Measurements from ENCODE around the gene ZDHHC6.

ZDHHC6 gene

GRCh38 chr10:112429654-112430230 lies 17.0 kb downstream of the ZDHHC6 start:
- no peaks in the 10 kb centered on the region for H4K20me1 ChIP-seq (ENCODE audit: insufficient read depth, low read length, poor library complexity, severe bottlenecking)

GRCh38 chr10:112429147-112429546 lies 17.6 kb downstream of the ZDHHC6 start:
- Histone ChIP-seq H4K20me1 (ENCODE audit: insufficient read depth, low read length, poor library complexity, severe bottlenecking) (no peaks in the 10 kb centered on the region), H2AFZ (ENCODE audit: low read length) (no peak overlapping the region), H3K4me3 (ENCODE audit: low read length, poor library complexity, severe bottlenecking) (no peak overlapping the region), H3K9me3 (ENCODE audit: insufficient read depth, low read depth, low read length) (no peaks in the 10 kb centered on the region), H3K27me3 (ENCODE audit: insufficient read depth, low read length, poor library complexity, severe bottlenecking) (no peaks in the 10 kb centered on the region), H3K9ac (ENCODE audit: low read depth, low read length, poor library complexity, severe bottlenecking) (no peak overlapping the region), H3K4me2 (ENCODE audit: low read depth, low read length, poor library complexity, severe bottlenecking) (no peak overlapping the region), H3K36me3 (ENCODE audit: insufficient read depth, low read length) (peaks cover 52% of the 10 kb centered on the region), H3K79me2 (ENCODE audit: insufficient read depth, low read length) (no peaks in the 10 kb centered on the region), H3K9me2 (replicated peaks; ENCODE audit: low read depth, low read length) (no peaks in the 10 kb centered on the region), H3K4me1 (ENCODE audit: insufficient read depth, low read length, poor library complexity, severe bottlenecking) (no peaks in the 10 kb centered on the region), H3F3A (ENCODE audit: low read depth) (no peaks in the 10 kb centered on the region)
- no peak for TF ChIP-seq CTCF (conservative IDR thresholded peaks at IDR 0.05; ENCODE audit: low read length)
- no peak for TF ChIP-seq EZH2phosphoT487 (IDR thresholded peaks at IDR 0.05; ENCODE audit: borderline replicate concordance)

More at GRCh38 chr10:112429654-112430230, 17.0 kb downstream of the ZDHHC6 start:
- H3K9me3 ChIP-seq (ENCODE audit: insufficient read depth, low read depth, low read length) = no peaks in the 10 kb centered on the region
- no peak overlapping the region for H2AFZ ChIP-seq (ENCODE audit: low read length)
- no peaks in the 10 kb centered on the region for H3K79me2 ChIP-seq (ENCODE audit: insufficient read depth, low read length)
- no peaks in the 10 kb centered on the region for H3K27me3 ChIP-seq (ENCODE audit: insufficient read depth, low read length, poor library complexity, severe bottlenecking)
- H3K9me2 ChIP-seq (replicated peaks; ENCODE audit: low read depth, low read length) = no peaks in the 10 kb centered on the region
- H3K4me2 ChIP-seq (ENCODE audit: low read depth, low read length, poor library complexity, severe bottlenecking) = no peak overlapping the region
- no peak overlapping the region for H3K9ac ChIP-seq (ENCODE audit: low read depth, low read length, poor library complexity, severe bottlenecking)
- H3K4me3 ChIP-seq (ENCODE audit: low read length, poor library complexity, severe bottlenecking) = no peak overlapping the region
- H3K4me1 ChIP-seq (ENCODE audit: insufficient read depth, low read length, poor library complexity, severe bottlenecking) = no peaks in the 10 kb centered on the region
- TF ChIP-seq EZH2phosphoT487 (IDR thresholded peaks at IDR 0.05; ENCODE audit: borderline replicate concordance) (no peak), CTCF (conservative IDR thresholded peaks at IDR 0.05; ENCODE audit: low read length) (no peak)
- peaks cover 52% of the 10 kb centered on the region for H3K36me3 ChIP-seq (ENCODE audit: insufficient read depth, low read length)
- no peaks in the 10 kb centered on the region for H3F3A ChIP-seq (ENCODE audit: low read depth)

GRCh38 chr10:112426111-112426510 lies 20.6 kb downstream of the ZDHHC6 start:
- H3K27me3 ChIP-seq (ENCODE audit: insufficient read depth, low read length, poor library complexity, severe bottlenecking) = no peaks in the 10 kb centered on the region
- no peaks in the 10 kb centered on the region for H3K9me3 ChIP-seq (ENCODE audit: insufficient read depth, low read depth, low read length)
- H3F3A ChIP-seq (ENCODE audit: low read depth) = no peaks in the 10 kb centered on the region
- no peak overlapping the region for H3K4me2 ChIP-seq (ENCODE audit: low read depth, low read length, poor library complexity, severe bottlenecking)
- no peaks in the 10 kb centered on the region for H4K20me1 ChIP-seq (ENCODE audit: insufficient read depth, low read length, poor library complexity, severe bottlenecking)
- no peaks in the 10 kb centered on the region for H3K9me2 ChIP-seq (replicated peaks; ENCODE audit: low read depth, low read length)
- H2AFZ ChIP-seq (ENCODE audit: low read length) = no peak overlapping the region
- no peak overlapping the region for H3K4me3 ChIP-seq (ENCODE audit: low read length, poor library complexity, severe bottlenecking)
- H3K9ac ChIP-seq (ENCODE audit: low read depth, low read length, poor library complexity, severe bottlenecking) = no peak overlapping the region
- H3K36me3 ChIP-seq (ENCODE audit: insufficient read depth, low read length) = peaks cover 37% of the 10 kb centered on the region
- H3K4me1 ChIP-seq (ENCODE audit: insufficient read depth, low read length, poor library complexity, severe bottlenecking) = no peaks in the 10 kb centered on the region
- TF ChIP-seq CTCF (conservative IDR thresholded peaks at IDR 0.05; ENCODE audit: low read length) = no peak
- no peak for TF ChIP-seq EZH2phosphoT487 (IDR thresholded peaks at IDR 0.05; ENCODE audit: borderline replicate concordance)
- H3K79me2 ChIP-seq (ENCODE audit: insufficient read depth, low read length) = no peaks in the 10 kb centered on the region
